ENCODE data around the gene CDC16. TPM values are rescaled to one million over a fixed set of nuclear protein-coding genes. Genes with fewer than 3 reads are reported as not detected.

Gene CDC16
- total and polyA plus RNA-seq, 2 of the 4 experiments (the other 2 are of a cell fraction) = 41.6 to 66.6 TPM

- H3K4me2 ChIP-seq (ENCODE audit: low read depth, low read length) = no peak overlapping the region
- no TSS peak for BruUV-seq (replicated peaks)
- H3K9me1 ChIP-seq (ENCODE audit: insufficient read depth, low read length) = no peaks in the 10 kb centered on the region
- peaks cover 0 to 3% of the 10 kb centered on the region in 2 experiments; a peak in 2 of 4 replicates for H3K79me1 ChIP-seq (ENCODE audit: low read depth in 1 of 2, low read length in 2 of 2)
- H3K23ac ChIP-seq (ENCODE audit: low read depth, low read length) = peak overlapping the region; percentile 89
- peak overlapping the region; percentile 69 for H3K14ac ChIP-seq (replicated peaks; ENCODE audit: low read depth, low read length)
- ChIA-PET CTCF (no interaction called here), POLR2A (ENCODE audit: unreplicated experiment) (interaction anchor here (0.6 kb wide), 1 partner anchor 212 kb away, joined by 3 read pairs; no protein-coding TSS in a partner anchor)
- WGBS, 2 experiments (ENCODE audit: extremely low coverage in 2 of 2, insufficient read length in 1 of 2) = 15% methylated on average over 5 of the region's 19 CpGs; no CpG with 5 or more reads in 1 of the 2 experiments
- H2AK5ac ChIP-seq (ENCODE audit: low read depth, low read length) = no peak overlapping the region
- H3K4ac ChIP-seq (ENCODE audit: low read depth, low read length) = peak overlapping the region; percentile 60; the same call in 1 of the 2 replicates
- peak overlapping the region; percentile 80 for H2AK9ac ChIP-seq (replicated peaks; ENCODE audit: low read depth, low read length, poor library complexity)
- no peaks in the 10 kb centered on the region for H3K36me3 ChIP-seq (ENCODE audit: control insufficient read depth, insufficient read depth, low read length)
- H3K4me1 ChIP-seq (ENCODE audit: control insufficient read depth, insufficient read depth, low read length) = peaks cover 10% of the 10 kb centered on the region
- H3K4me3 ChIP-seq (ENCODE audit: insufficient read depth, low read depth, low read length) = no peak overlapping the region
- no peak overlapping the region for H4K5ac ChIP-seq (ENCODE audit: low read depth, low read length)
- H3K18ac ChIP-seq (ENCODE audit: low read depth, low read length) = no peak overlapping the region
- H2AFZ ChIP-seq (replicated peaks; ENCODE audit: low read length, poor library complexity) = peak overlapping the region; percentile 83
- H3K27ac ChIP-seq (ENCODE audit: insufficient read depth, low read length) = no peak overlapping the region
- peak overlapping the region; percentile 81 for H2BK120ac ChIP-seq (ENCODE audit: low read depth, low read length)
- no peak overlapping the region for H3K9ac ChIP-seq (ENCODE audit: low read depth, low read length)
- intact Hi-C loops (cut with micrococcal nuclease) = loop anchor here (1.0 to 5.0 kb wide), 5 partner anchors 96 to 410 kb away; partner anchors contain the start of gene GAS6
- H4K20me1 ChIP-seq (ENCODE audit: insufficient read depth, low read length) = no peaks in the 10 kb centered on the region
- dilution Hi-C loops (cut with HindIII; ENCODE audit: low sequenced_read_pairs, unreplicated experiment) = no loop called here
- H3K56ac ChIP-seq (ENCODE audit: extremely low read depth, insufficient read depth, low read length) = no peak overlapping the region
- no peaks in the 10 kb centered on the region for H3K9me3 ChIP-seq (ENCODE audit: control insufficient read depth, insufficient read depth, low read length)
- peak overlapping the region; percentile 68 for H2BK20ac ChIP-seq (ENCODE audit: low read depth, low read length)
- H4K91ac ChIP-seq (ENCODE audit: insufficient read depth, low read depth, low read length) = peak overlapping the region; percentile 63; the same call in 1 of the 2 replicates
- ATAC-seq (ENCODE audit: low read depth) (peak; percentile 93), DNase-seq (peak; percentile 79)
- in situ Hi-C loops (cut with MboI; ENCODE audit: low sequenced_read_pairs) = no loop called here
- H4K8ac ChIP-seq (ENCODE audit: low read depth in 2 of 2, low read length in 2 of 2) = peak overlapping the region in 1 of 2 experiments; percentile 84; a peak in 1 of 4 replicates
- H2BK5ac ChIP-seq (ENCODE audit: low read depth, low read length, poor library complexity, severe bottlenecking) = no peak overlapping the region
- H3K27me3 ChIP-seq (ENCODE audit: control insufficient read depth, insufficient read depth, low read length) = no peaks in the 10 kb centered on the region
- no peak overlapping the region for H2BK15ac ChIP-seq (ENCODE audit: low read depth, low read length)
- TF ChIP-seq CEBPB (IDR thresholded peaks at IDR 0.05; ENCODE audit: low read depth, low read length) (no peak), CTCF (conservative IDR thresholded peaks at IDR 0.05; ENCODE audit: low read depth, low read length) (peak; percentile 97), MXI1 (IDR thresholded peaks at IDR 0.05; ENCODE audit: borderline replicate concordance, low read depth, low read length) (no peak), RAD21 (IDR thresholded peaks at IDR 0.05; ENCODE audit: low read length) (peak; percentile 99), MAZ (IDR thresholded peaks at IDR 0.05; ENCODE audit: borderline replicate concordance, low read depth, low read length) (peak; percentile 46; the same call in 1 of the 2 replicates), ELK1 (IDR thresholded peaks at IDR 0.05; ENCODE audit: borderline replicate concordance, low read depth, low read length) (no peak), USF2 (IDR thresholded peaks at IDR 0.05; ENCODE audit: low read depth, low read length) (no peak), BHLHE40 (IDR thresholded peaks at IDR 0.05; ENCODE audit: low read depth, low read length) (no peak), SMC3 (IDR thresholded peaks at IDR 0.05; ENCODE audit: low read depth, low read length) (peak; percentile 90), MAFK (IDR thresholded peaks at IDR 0.05; ENCODE audit: low read depth, low read length) (no peak), FOS (IDR thresholded peaks at IDR 0.05; ENCODE audit: low read depth, low read length) (no peak), CHD1 (IDR thresholded peaks at IDR 0.05; ENCODE audit: low read depth, low read length) (0 out of 2 replicates have a peak, but pooled peaks have one; percentile 67), POLR2A (IDR thresholded peaks at IDR 0.05; ENCODE audit: low read depth, low read length) (peak; percentile 63; the same call in 1 of the 2 replicates), RFX5 (IDR thresholded peaks at IDR 0.05; ENCODE audit: low read depth, low read length) (no peak), NFE2L2 (IDR thresholded peaks at IDR 0.05; ENCODE audit: low read depth, low read length) (no peak)
Measured at GRCh38 chr13:114226699-114227323, 7.9 kb upstream of the CDC16 start.

Measured in IMR-90 (cell line).